Loucy (cell line): ENCODE results near the gene COL25A1.
"Not testable (repeated sequence)": the region's sequence is repeated elsewhere in the genome, so short reads cannot be mapped to it uniquely, and the experiment has no call there.

Experiments used
- H2AFZ ChIP-seq: fragments of 200-600 bp; sonication (generic); 2 replicates; pipeline ENCODE4 v1.6.0; 2016; ENCODE audit warnings: antibody characterized with exemption, mild to moderate bottlenecking, low read length, moderate library complexity
- H3F3A ChIP-seq: fragments of 200-600 bp; 2 replicates; pipeline ENCODE4 v1.6.0; 2016; ENCODE audit warnings: antibody characterized with exemption, low read depth, mild to moderate bottlenecking
- H3K27me3 ChIP-seq: fragments of 200-600 bp; sonication (generic); 2 replicates; pipeline ENCODE4 v1.6.1; 2014; ENCODE audit warnings: low read length, mild to moderate bottlenecking; ENCODE audit not compliant: insufficient read depth, poor library complexity, severe bottlenecking
- H3K36me3 ChIP-seq: fragments of 200-600 bp; sonication (generic); 2 replicates; pipeline ENCODE4 v1.6.1; 2016; ENCODE audit warnings: low read length; ENCODE audit not compliant: insufficient read depth
- H3K4me1 ChIP-seq: fragments of 200-600 bp; sonication (generic); 2 replicates; pipeline ENCODE4 v1.5.1; 2014; ENCODE audit warnings: low read length, mild to moderate bottlenecking; ENCODE audit not compliant: insufficient read depth, poor library complexity, severe bottlenecking
- H3K4me2 ChIP-seq: fragments of 200-600 bp; sonication (generic); 2 replicates; pipeline ENCODE4 v1.6.0; 2014; ENCODE audit warnings: antibody characterized with exemption, low read length, low read depth, mild to moderate bottlenecking; ENCODE audit not compliant: poor library complexity, severe bottlenecking
- H3K4me3 ChIP-seq: fragments of 200-600 bp; sonication (generic); 2 replicates; pipeline ENCODE4 v1.5.1; 2014; ENCODE audit warnings: low read length, mild to moderate bottlenecking, mixed read lengths; ENCODE audit not compliant: poor library complexity, severe bottlenecking
- H3K79me2 ChIP-seq: fragments of 200-600 bp; sonication (generic); 2 replicates; pipeline ENCODE4 v1.6.1; 2014; ENCODE audit warnings: low read length; ENCODE audit not compliant: insufficient read depth
- H3K9ac ChIP-seq: fragments of 200-600 bp; sonication (generic); 2 replicates; pipeline ENCODE4 v1.6.0; 2014; ENCODE audit warnings: mild to moderate bottlenecking, low read depth, low read length, moderate library complexity; ENCODE audit not compliant: poor library complexity, severe bottlenecking
- H3K9me2 ChIP-seq: fragments of 200-600 bp; sonication (generic); replicated peaks from 2 replicates; pipeline ENCODE4 v1.6.1; 2016; ENCODE audit warnings: low read depth, low read length, mixed read lengths
- H3K9me3 ChIP-seq: fragments of 200-600 bp; sonication (generic); 2 replicates; pipeline ENCODE4 v1.6.1; 2014; ENCODE audit warnings: mild to moderate bottlenecking, antibody characterized with exemption, low read length, low read depth; ENCODE audit not compliant: insufficient read depth
- H4K20me1 ChIP-seq: fragments of 200-600 bp; sonication (generic); 2 replicates; pipeline ENCODE4 v1.6.0; 2014; ENCODE audit warnings: antibody characterized with exemption, low read length, mild to moderate bottlenecking; ENCODE audit not compliant: insufficient read depth, poor library complexity, severe bottlenecking
- CTCF ChIP-seq: fragments of 200-600 bp; sonication (generic); conservative IDR thresholded peaks from 2 replicates; pipeline ENCODE4 v1.5.1; 2014; ENCODE audit warnings: mild to moderate bottlenecking, antibody characterized with exemption, low read length
- EZH2phosphoT487 ChIP-seq: fragments of 200-600 bp; IDR thresholded peaks from 2 replicates; pipeline ENCODE4 v1.6.1; 2018; ENCODE audit warnings: antibody characterized with exemption, mild to moderate bottlenecking, moderate library complexity, borderline replicate concordance

COL25A1 gene

GRCh38 chr4:109022961-109023360 lies 279.5 kb downstream of the COL25A1 start:
- peaks cover 5% of the 10 kb centered on the region; the same call in 1 of the 2 replicates for H3K9me3 ChIP-seq
- no peaks in the 10 kb centered on the region for H3K36me3 ChIP-seq
- no peaks in the 10 kb centered on the region for H3K9me2 ChIP-seq
- H3F3A ChIP-seq = no peaks in the 10 kb centered on the region
- H3K79me2 ChIP-seq = no peaks in the 10 kb centered on the region
- TF ChIP-seq EZH2phosphoT487 (no peak), CTCF (no peak)
- H3K9ac ChIP-seq = no peak overlapping the region
- no peak overlapping the region for H3K4me2 ChIP-seq
- no peaks in the 10 kb centered on the region for H3K27me3 ChIP-seq
- no peak overlapping the region for H2AFZ ChIP-seq
- no peaks in the 10 kb centered on the region for H4K20me1 ChIP-seq
- H3K4me3 ChIP-seq = no peak overlapping the region
- no peaks in the 10 kb centered on the region for H3K4me1 ChIP-seq

- H3K4me3 ChIP-seq, H4K20me1 ChIP-seq, H2AFZ ChIP-seq, H3K9ac ChIP-seq, H3F3A ChIP-seq, H3K36me3 ChIP-seq, H3K4me2 ChIP-seq, H3K9me2 ChIP-seq, H3K9me3 ChIP-seq, H3K27me3 ChIP-seq, H3K79me2 ChIP-seq, H3K4me1 ChIP-seq: not testable (repeated sequence)
These were observed 280.8 kb downstream of the COL25A1 start for GRCh38 chr4:109021630-109022029.

GRCh38 chr4:109020861-109021260 lies 281.6 kb downstream of the COL25A1 start:
- TF ChIP-seq CTCF = no peak
- TF ChIP-seq EZH2phosphoT487 = no peak
- no peaks in the 10 kb centered on the region for H3K79me2 ChIP-seq
- H2AFZ ChIP-seq = no peak overlapping the region
- H3K36me3 ChIP-seq = no peaks in the 10 kb centered on the region
- H3K27me3 ChIP-seq = no peaks in the 10 kb centered on the region
- H3K4me1 ChIP-seq = no peaks in the 10 kb centered on the region
- no peaks in the 10 kb centered on the region for H3K9me2 ChIP-seq
- peaks cover 14% of the 10 kb centered on the region; the same call in 1 of the 2 replicates for H3K9me3 ChIP-seq
- H3K4me3 ChIP-seq = no peak overlapping the region
- H3K9ac ChIP-seq = no peak overlapping the region
- H3K4me2 ChIP-seq = no peak overlapping the region
- no peaks in the 10 kb centered on the region for H3F3A ChIP-seq
- no peaks in the 10 kb centered on the region for H4K20me1 ChIP-seq

DNA sequence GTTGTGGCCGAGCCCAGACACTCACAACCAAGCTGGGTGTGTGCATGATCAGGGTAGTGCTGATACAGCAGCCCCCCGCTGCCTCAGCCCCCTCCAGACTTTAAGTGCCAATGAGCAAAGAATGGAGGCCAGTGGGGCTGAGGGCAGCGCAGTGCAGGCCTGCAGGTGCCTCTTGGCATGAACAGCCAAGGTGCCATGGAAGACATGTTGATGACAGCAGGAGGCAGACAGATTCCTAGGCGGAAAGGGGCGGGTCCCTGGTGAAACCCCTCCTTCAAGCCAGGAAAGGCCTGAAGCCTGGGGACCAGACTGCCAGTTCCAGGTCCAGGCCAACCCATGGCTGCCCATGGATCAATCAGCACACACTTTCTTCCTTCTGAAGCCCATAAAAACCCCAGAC lies 286.3 kb downstream of the COL25A1 start:
- no peaks in the 10 kb centered on the region for H3K36me3 ChIP-seq
- H3K4me1 ChIP-seq = no peaks in the 10 kb centered on the region
- H3F3A ChIP-seq = no peaks in the 10 kb centered on the region
- H3K9me3 ChIP-seq = peaks cover 9% of the 10 kb centered on the region; the same call in 1 of the 2 replicates
- H3K79me2 ChIP-seq = no peaks in the 10 kb centered on the region
- no peak for TF ChIP-seq EZH2phosphoT487
- TF ChIP-seq CTCF = no peak
- no peaks in the 10 kb centered on the region for H4K20me1 ChIP-seq
- H3K4me2 ChIP-seq = no peak overlapping the region
- no peak overlapping the region for H2AFZ ChIP-seq
- no peak overlapping the region for H3K4me3 ChIP-seq
- no peaks in the 10 kb centered on the region for H3K9me2 ChIP-seq
- H3K27me3 ChIP-seq = no peaks in the 10 kb centered on the region
- H3K9ac ChIP-seq = no peak overlapping the region
